GM12865 (cell line): ENCODE results near the gene RRAS2.
"Not testable (repeated sequence)": the region's sequence is repeated elsewhere in the genome, so short reads cannot be mapped to it uniquely, and the experiment has no call there.

Experiments
- DNase-seq: peaks from one replicate; pipeline ENCODE4 v3.0.0; 2010; ENCODE audit warnings: low read depth
- H3K4me3 ChIP-seq: 2 replicates; pipeline ENCODE4 v1.5.1; 2011; ENCODE audit warnings: mild to moderate bottlenecking, low read depth, low read length, control low read depth
- CTCF ChIP-seq: IDR thresholded peaks from 2 replicates; pipeline ENCODE4 v1.5.1; 2011; ENCODE audit warnings: low read length, control low read depth, low read depth, inconsistent platforms; ENCODE audit not compliant: insufficient read depth; ENCODE audit errors: missing control alignments

The RRAS2 gene

GRCh38 chr11:14347991-14348390 lies 11.0 kb downstream of the RRAS2 start:
- DNase-seq = no peak
- H3K4me3 ChIP-seq = no peak overlapping the region
- TF ChIP-seq CTCF = no peak

GRCh38 chr11:14347494-14347893 lies 11.5 kb downstream of the RRAS2 start:
- no peak for TF ChIP-seq CTCF
- H3K4me3 ChIP-seq = no peak overlapping the region
- no peak for DNase-seq

- no peak for DNase-seq
- no peak for TF ChIP-seq CTCF
- no peak overlapping the region for H3K4me3 ChIP-seq
These were observed 12.6 kb downstream of the RRAS2 start for GRCh38 chr11:14346303-14346955.

- no peak for TF ChIP-seq CTCF
These were observed 13.3 kb downstream of the RRAS2 start for GRCh38 chr11:14345668-14346067.

GRCh38 chr11:14345016-14345415 lies 14.0 kb downstream of the RRAS2 start:
- not testable (repeated sequence) for H3K4me3 ChIP-seq, DNase-seq

More at GRCh38 chr11:14345668-14346067, 13.3 kb downstream of the RRAS2 start:
- no peak for DNase-seq
- no peak overlapping the region for H3K4me3 ChIP-seq

GRCh38 chr11:14342906-14343305 lies 16.1 kb downstream of the RRAS2 start:
- DNase-seq = peak; percentile 56
- no peak for TF ChIP-seq CTCF
- H3K4me3 ChIP-seq = no peak overlapping the region

- no peak for TF ChIP-seq CTCF
- DNase-seq = no peak
- H3K4me3 ChIP-seq = peak overlapping the region; percentile 21
These were observed 17.0 kb downstream of the RRAS2 start for GRCh38 chr11:14341968-14342367.

GRCh38 chr11:14340721-14341120 lies 18.3 kb downstream of the RRAS2 start:
- DNase-seq = no peak
- H3K4me3 ChIP-seq = no peak overlapping the region
- TF ChIP-seq CTCF = no peak
